ENCODE data around the gene MT1E.
"Not testable (repeated sequence)": the region's sequence is repeated elsewhere in the genome, so short reads cannot be mapped to it uniquely, and the experiment has no call there.

The MT1E gene

GRCh38 chr16:56625140-56625942 is at the start of gene MT1E:
Gene MT1E (plus strand): TSS chr16:56625781. CDS start chr16:56625852, 71 bp downstream.
- FAIRE-seq, result no peak

GRCh38 chr16:56576585-56577299 is 48.8 kb upstream of the MT1E start:
- no peak for FAIRE-seq

GRCh38 chr16:56577300-56577625 is 48.3 kb upstream of the MT1E start:
- FAIRE-seq, result no peak

GRCh38 chr16:56580391-56581048 is 45.1 kb upstream of the MT1E start:
- no peak for FAIRE-seq

GRCh38 chr16:56582911-56583310 is 42.7 kb upstream of the MT1E start:
- not testable (repeated sequence) for FAIRE-seq

GRCh38 chr16:56583351-56584168 is 42.0 kb upstream of the MT1E start:
- FAIRE-seq, result no peak

GRCh38 chr16:56584276-56584675 is 41.3 kb upstream of the MT1E start:
- FAIRE-seq, result no peak

- no peak for FAIRE-seq
These were observed 36.8 kb upstream of the MT1E start for GRCh38 chr16:56588781-56589140.

- FAIRE-seq, result no peak
These were observed 36.2 kb upstream of the MT1E start, which contains the start of gene MT3 for GRCh38 chr16:56589141-56590039. Gene MT3 (plus strand): TSS chr16:56589528. CDS start chr16:56589591, 63 bp downstream.

- FAIRE-seq, result no peak
These were observed 34.1 kb upstream of the MT1E start for GRCh38 chr16:56591377-56592060.

- no peak for FAIRE-seq
These were observed 31.8 kb upstream of the MT1E start for GRCh38 chr16:56593573-56594291.

GRCh38 chr16:56594292-56594619 is 31.3 kb upstream of the MT1E start:
- FAIRE-seq, result no peak

GRCh38 chr16:56600398-56600999 is 25.1 kb upstream of the MT1E start:
- no peak for FAIRE-seq

GRCh38 chr16:56601325-56601724 is 24.3 kb upstream of the MT1E start:
- no peak for FAIRE-seq

GRCh38 chr16:56603589-56603988 is 22.0 kb upstream of the MT1E start:
- FAIRE-seq, result no peak

- FAIRE-seq, result no peak
These were observed 20.6 kb upstream of the MT1E start for GRCh38 chr16:56604966-56605365.

- no peak for FAIRE-seq
These were observed 20.1 kb upstream of the MT1E start for GRCh38 chr16:56605475-56605874.

- no peak for FAIRE-seq
These were observed 19.5 kb upstream of the MT1E start for GRCh38 chr16:56606071-56606475.

GRCh38 chr16:56606476-56607108 is 19.0 kb upstream of the MT1E start:
- FAIRE-seq, result no peak

- FAIRE-seq, result no peak
These were observed 18.4 kb upstream of the MT1E start for GRCh38 chr16:56607109-56607618.
